Dendritic cell treated with granulocyte-macrophage colony-stimulating factor and Interleukin-4, amounts not matched to agents 40 ng/mL and 50 ng/mL, for 4 days (primary cell): ENCODE measurements around the gene CCDC188.

Experiments
- H3K27ac Mint-ChIP-seq: one replicate; pipeline ENCODE4 v1.8.0; 2022; ENCODE audit warnings: mild to moderate bottlenecking, mixed read lengths
- H3K27me3 Mint-ChIP-seq: one replicate; pipeline ENCODE4 v1.8.0; 2022; ENCODE audit warnings: mild to moderate bottlenecking, mixed read lengths
- H3K36me3 Mint-ChIP-seq: one replicate; pipeline ENCODE4 v1.8.0; 2022; ENCODE audit warnings: low read depth, mixed read lengths
- H3K4me1 Mint-ChIP-seq: one replicate; pipeline ENCODE4 v1.8.0; 2022; ENCODE audit warnings: low read depth, mixed read lengths
- H3K4me3 Mint-ChIP-seq: one replicate; pipeline ENCODE4 v1.8.0; 2022; ENCODE audit warnings: mild to moderate bottlenecking, moderate library complexity, mixed read lengths
- H3K9me3 Mint-ChIP-seq: one replicate; pipeline ENCODE4 v1.8.0; 2022; ENCODE audit warnings: mixed read lengths
- intact Hi-C: fragments of 100-400 bp; cut with micrococcal nuclease; formaldehyde crosslinking; loops from one replicate; pipeline ENCODE4 v1.15.0; 2022

Gene CCDC188

GRCh38 chr22:20125201-20126174 is 25.4 kb downstream of the CCDC188 start:
- no peaks in the 10 kb centered on the region for H3K27me3 Mint-ChIP-seq
- H3K27ac Mint-ChIP-seq: no peak overlapping the region
- no peak overlapping the region for H3K4me3 Mint-ChIP-seq
- no peaks in the 10 kb centered on the region for H3K9me3 Mint-ChIP-seq
- intact Hi-C loops: no loop called here
- H3K4me1 Mint-ChIP-seq: peaks cover 11% of the 10 kb centered on the region
- peaks cover 79% of the 10 kb centered on the region for H3K36me3 Mint-ChIP-seq

DNA sequence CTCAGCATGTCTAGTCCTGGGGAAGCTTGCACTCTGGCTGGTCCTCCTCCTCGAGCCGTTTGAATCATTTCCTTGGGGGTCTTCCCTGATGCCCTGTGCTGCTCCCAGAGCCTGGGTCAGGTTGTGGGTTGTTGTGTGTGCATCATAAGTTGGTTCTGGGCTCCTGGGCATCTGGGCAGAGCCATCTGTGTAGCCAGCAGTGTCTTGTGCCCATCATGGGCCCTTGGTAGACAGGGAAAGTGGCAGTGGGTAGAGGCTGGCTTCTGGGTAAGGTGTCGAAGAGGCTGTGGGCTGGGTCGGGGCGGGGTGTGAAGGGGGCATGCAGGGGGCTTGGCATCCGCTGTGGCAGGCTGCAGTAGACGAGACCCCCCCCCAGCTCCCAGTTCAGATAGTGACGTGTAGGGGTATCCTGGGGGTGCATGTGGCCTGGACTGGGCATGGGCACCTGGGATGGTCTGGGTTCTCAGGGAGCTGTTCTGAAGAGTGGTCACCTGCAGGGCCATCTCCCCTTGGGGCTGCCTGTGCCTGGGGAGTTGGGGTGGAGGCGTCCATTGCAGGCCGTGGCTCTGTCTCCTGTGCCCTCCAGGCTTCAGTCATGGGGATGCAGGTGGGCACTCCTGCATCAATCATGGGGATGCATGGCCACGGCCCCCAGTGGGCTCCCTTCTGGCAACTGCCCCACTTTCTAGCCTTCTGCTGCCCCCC is 26.6 kb downstream of the CCDC188 start:
- Mint-ChIP-seq H3K4me3 (no peak overlapping the region), H3K36me3 (peaks cover 91% of the 10 kb centered on the region), H3K4me1 (peaks cover 4% of the 10 kb centered on the region), H3K27ac (no peak overlapping the region), H3K9me3 (no peaks in the 10 kb centered on the region), H3K27me3 (no peaks in the 10 kb centered on the region)
- intact Hi-C loops: no loop called here

- no peaks in the 10 kb centered on the region for H3K27me3 Mint-ChIP-seq
- H3K9me3 Mint-ChIP-seq: no peaks in the 10 kb centered on the region
- H3K27ac Mint-ChIP-seq: no peak overlapping the region
- H3K4me3 Mint-ChIP-seq: no peak overlapping the region
- peaks cover 11% of the 10 kb centered on the region for H3K4me1 Mint-ChIP-seq
- H3K36me3 Mint-ChIP-seq: peaks cover 98% of the 10 kb centered on the region
- intact Hi-C loops: no loop called here
Measured at GRCh38 chr22:20123366-20124082, 27.3 kb downstream of the CCDC188 start.

DNA sequence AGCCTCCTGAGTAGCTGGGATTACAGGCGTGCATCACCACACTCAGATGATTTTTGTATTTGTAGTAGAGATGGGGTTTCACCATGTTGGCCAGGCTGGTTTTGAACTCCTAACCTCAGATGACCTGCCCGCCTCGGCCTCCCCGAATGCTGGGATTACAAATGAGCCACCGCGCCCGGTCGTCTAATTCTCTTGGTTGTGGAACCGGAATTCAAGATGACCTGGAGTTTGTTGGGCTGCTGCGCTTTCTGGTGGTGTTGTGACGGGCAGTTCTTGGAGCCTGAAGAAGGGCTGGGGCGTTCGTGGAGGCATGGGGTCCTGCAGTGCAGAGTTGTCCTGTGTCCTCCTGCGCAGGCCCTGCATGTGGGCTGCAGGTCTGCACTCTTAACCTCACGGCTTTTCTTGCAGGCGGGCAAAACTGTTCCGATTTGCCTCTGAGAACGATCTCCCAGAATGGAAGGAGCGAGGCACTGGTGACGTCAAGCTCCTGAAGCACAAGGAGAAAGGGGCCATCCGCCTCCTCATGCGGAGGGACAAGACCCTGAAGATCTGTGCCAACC is 28.9 kb downstream of the CCDC188 start:
- peaks cover 11% of the 10 kb centered on the region for H3K4me1 Mint-ChIP-seq
- peaks cover 85% of the 10 kb centered on the region for H3K36me3 Mint-ChIP-seq
- intact Hi-C loops: no loop called here
- H3K27me3 Mint-ChIP-seq: no peaks in the 10 kb centered on the region
- H3K27ac Mint-ChIP-seq: no peak overlapping the region
- no peak overlapping the region for H3K4me3 Mint-ChIP-seq
- no peaks in the 10 kb centered on the region for H3K9me3 Mint-ChIP-seq

DNA sequence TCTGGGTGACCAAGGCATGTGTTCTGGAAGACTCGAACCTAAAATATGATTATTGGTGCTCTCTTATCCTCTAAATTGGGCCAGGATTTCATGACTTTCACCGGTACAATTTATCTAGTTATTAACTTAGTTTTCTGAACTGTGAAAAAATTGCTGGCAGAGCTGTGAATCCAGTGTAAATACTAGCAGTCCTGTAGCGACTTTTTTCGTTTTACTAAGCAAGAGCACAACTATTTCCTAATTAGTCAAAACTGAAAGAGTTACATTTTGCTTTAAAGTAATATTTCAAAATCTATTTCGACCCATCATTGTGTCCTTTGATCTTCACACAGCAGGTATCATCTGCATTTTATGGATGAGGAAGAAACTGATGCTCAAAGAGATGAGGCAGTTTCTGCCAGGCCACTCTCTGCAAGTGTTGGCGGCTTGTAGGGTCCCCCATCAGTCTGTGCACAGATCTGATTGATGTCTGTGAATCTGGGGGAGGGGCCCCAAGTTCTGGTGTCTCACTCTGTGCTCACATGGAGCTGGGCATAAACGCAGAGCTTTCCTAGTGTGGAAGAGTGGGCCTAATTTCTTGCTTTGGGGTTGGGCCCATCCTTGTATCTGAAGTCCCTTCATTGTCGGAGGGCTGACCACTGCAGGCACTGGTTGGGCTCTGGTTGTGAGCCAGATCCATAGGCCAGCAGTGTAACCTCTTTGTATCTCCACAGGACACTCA is 32.4 kb downstream of the CCDC188 start:
- intact Hi-C loops: no loop called here
- no peaks in the 10 kb centered on the region for H3K9me3 Mint-ChIP-seq

DNA sequence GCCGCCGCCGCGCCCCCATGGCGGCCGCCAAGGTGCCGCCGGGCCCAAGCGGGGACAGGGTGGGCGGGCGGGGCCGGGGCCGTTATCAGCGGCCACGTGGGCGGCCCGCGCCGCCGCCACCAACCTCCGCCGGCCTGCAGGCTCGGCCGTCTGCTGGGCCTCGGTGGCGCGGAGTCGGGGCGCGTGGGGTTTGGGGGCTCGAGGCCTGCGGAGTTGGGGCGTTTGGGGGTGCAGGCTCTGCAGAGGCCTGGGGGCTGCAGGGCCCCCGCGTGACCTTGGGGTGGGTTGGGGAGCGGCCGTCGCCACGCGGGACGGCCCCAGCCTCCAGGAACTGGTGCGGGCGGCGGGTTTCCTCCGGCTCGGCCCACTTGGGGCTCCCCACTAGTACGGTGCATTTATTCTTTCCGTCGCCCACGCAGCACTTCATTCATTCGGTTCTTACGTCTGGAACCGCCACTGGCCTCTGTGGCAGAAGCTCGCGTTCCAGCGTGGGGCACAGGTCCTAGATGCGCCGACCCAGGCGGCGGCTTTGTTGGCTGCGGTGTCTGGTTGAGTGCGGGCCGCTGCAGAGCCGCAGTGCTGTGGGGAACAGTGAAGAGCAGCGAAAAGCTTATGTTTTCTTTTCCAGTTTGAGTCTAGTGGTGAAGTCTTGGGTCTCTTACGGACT is 33.1 kb downstream of the CCDC188 start:
- Mint-ChIP-seq H3K27ac (peak overlapping the region; percentile 96), H3K4me1 (peaks cover 38% of the 10 kb centered on the region), H3K9me3 (no peaks in the 10 kb centered on the region), H3K4me3 (peak overlapping the region; percentile 88), H3K36me3 (peaks cover 84% of the 10 kb centered on the region), H3K27me3 (no peaks in the 10 kb centered on the region)
- intact Hi-C loops: loop anchor here (1.0 kb wide), 2 partner anchors 14 to 37 kb away; partner anchors contain the start of genes DGCR8 and ZDHHC8

More for the DNA sequence above, 32.4 kb downstream of the CCDC188 start:
- Mint-ChIP-seq H3K36me3 (peaks cover 84% of the 10 kb centered on the region), H3K4me1 (peaks cover 38% of the 10 kb centered on the region), H3K4me3 (peak overlapping the region; percentile 88), H3K27ac (peak overlapping the region; percentile 96), H3K27me3 (no peaks in the 10 kb centered on the region)

GRCh38 chr22:20116951-20117632 is 33.8 kb downstream of the CCDC188 start, which contains the start of gene TRMT2A:
TRMT2A (minus strand) TSS chr22:20117226; CDS start chr22:20116906, 320 bp downstream.
- Mint-ChIP-seq H3K4me1 (peaks cover 38% of the 10 kb centered on the region), H3K9me3 (no peaks in the 10 kb centered on the region), H3K27me3 (no peaks in the 10 kb centered on the region), H3K36me3 (peaks cover 84% of the 10 kb centered on the region), H3K27ac (peak within 1 kb of the TSS; percentile 96), H3K4me3 (peak within 1 kb of the TSS; percentile 88)
- intact Hi-C loops: loop anchor here (1.0 kb wide), 2 partner anchors 14 to 37 kb away; partner anchors contain the start of genes DGCR8 and ZDHHC8

DNA sequence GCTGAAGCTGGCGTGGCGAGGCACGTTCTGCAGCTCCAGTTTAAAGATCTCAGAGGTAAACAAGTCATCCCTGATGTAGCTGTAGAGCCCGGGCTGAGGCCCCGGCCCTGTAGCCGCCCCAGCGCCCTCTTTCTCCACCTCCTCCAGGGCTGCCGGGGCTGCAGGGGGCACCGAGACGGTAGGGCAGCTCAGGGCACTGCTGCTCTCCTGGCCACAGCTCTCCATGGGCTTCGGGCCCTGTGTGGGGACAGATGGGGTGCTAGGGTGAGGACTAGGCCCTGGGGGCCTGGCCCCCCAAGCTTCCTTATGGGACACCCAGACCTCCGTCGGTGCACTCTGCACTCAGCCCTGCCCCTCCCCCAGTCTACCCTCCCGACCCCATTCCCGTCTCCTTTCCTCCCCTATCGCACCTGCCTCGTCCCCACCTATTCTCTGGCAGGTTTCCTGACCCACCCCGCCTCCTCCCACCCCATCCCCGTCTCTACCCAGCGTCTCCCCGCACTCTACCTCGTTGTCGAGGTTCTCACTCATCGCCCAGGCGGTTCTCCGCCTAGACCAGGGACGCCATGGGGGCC is 34.4 kb downstream of the CCDC188 start:
- Mint-ChIP-seq H3K36me3 (peaks cover 84% of the 10 kb centered on the region), H3K4me3 (peak overlapping the region; percentile 88)
- intact Hi-C loops: no loop called here

DNA sequence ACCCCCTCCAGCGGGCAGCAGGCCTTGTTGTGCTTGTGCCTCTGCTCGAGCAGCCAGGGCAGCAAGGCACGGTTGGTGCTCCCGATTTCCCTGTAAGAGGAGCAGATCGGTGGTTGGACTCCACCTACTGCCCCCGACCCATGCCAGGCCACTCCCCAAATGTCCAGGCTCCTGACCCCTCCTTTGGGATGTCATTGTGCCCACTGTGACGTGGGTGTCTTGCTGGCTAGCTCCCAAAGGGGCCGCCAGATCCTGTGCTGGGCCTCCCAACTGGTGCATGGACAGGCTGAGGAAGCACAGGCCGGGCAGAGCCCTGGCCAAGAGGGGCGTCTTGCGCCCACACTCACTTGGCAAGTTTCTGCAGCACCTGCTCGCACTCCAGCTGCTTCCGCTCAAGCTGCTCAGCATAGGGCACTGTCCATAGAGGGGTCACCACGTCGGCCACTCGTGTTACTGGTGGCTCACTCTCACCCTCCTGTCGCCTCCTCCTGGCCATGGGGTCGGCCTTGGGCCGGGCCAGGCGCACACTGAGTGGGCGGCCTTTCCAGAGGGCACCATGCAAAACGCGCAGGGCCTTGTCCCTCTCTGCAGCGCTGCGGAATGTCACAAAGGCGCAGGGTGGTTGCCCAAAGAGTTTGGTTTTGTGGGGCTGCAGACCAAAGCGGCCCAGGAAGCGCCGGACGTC is 35.0 kb downstream of the CCDC188 start, which contains the start of gene RANBP1:
Gene RANBP1, plus strand, starts transcription at position 414 of the 685 bp plus-strand sequence. Its CDS starts 81 bp downstream, at position 495.
- H3K4me3 Mint-ChIP-seq: peak within 1 kb of the TSS; percentile 88
- intact Hi-C loops: no loop called here
- H3K36me3 Mint-ChIP-seq: peaks cover 84% of the 10 kb centered on the region
- peak within 1 kb of the TSS; percentile 96 for H3K27ac Mint-ChIP-seq
- no peaks in the 10 kb centered on the region for H3K27me3 Mint-ChIP-seq
- no peaks in the 10 kb centered on the region for H3K9me3 Mint-ChIP-seq
- peaks cover 38% of the 10 kb centered on the region for H3K4me1 Mint-ChIP-seq

More for the DNA sequence above, 34.4 kb downstream of the CCDC188 start:
- peak overlapping the region; percentile 96 for H3K27ac Mint-ChIP-seq
- H3K9me3 Mint-ChIP-seq: no peaks in the 10 kb centered on the region
- no peaks in the 10 kb centered on the region for H3K27me3 Mint-ChIP-seq
- H3K4me1 Mint-ChIP-seq: peaks cover 38% of the 10 kb centered on the region

DNA sequence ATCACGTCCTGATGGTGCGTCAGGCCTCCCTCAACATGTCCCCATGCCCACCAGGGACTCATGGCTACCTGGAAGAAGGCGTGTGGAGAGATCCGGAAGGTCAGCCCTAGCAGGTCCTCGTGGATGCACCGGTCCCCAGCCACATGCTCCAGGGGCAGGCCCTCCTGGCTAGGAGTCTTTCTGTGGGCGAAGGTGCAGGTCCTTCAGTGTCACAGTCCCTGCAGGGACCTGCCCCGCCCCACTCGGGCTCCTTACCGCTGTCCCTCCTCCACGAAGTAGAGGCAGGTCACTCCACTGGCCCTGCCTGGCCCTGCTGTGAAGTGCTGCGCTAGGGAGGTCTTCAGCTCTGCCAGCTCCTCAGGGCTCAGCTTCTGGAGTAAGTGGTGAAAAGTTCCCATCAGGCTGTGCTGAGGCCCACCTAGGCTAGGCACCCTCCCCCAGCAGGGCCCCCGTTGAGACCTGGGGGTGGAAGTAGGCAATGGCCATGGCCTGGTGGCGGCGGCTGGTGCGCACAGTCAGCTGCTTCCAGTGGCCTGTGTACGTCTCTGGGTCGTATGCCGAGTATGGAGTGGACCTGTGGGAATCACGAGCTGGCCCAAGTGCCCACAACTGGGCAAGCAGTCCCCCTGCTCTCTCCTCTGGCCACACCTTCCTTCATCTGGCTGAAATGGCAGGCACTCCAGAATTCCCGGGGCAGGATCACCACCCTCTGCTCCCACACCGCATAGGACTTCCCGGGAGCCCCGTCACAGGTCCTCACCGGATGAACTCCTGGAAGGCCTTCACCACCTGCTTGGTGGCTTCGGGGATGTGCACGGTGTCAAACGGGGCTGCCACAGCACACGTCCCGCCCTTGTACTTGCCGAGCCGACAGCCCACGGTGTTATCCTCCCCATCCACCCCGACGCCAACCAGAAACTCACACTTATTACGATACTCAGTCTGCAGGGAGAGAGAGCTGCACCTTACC is 36.1 kb downstream of the CCDC188 start:
- Mint-ChIP-seq H3K4me3 (no peak overlapping the region), H3K27ac (peak overlapping the region; percentile 18), H3K36me3 (peaks cover 84% of the 10 kb centered on the region), H3K9me3 (no peaks in the 10 kb centered on the region), H3K4me1 (peaks cover 38% of the 10 kb centered on the region), H3K27me3 (no peaks in the 10 kb centered on the region)
- intact Hi-C loops: no loop called here
